Endodermal cell (in vitro differentiated cells): ENCODE data around the gene PRKCE. TPM values are rescaled to one million over a fixed set of nuclear protein-coding genes. Genes with fewer than 3 reads are reported as not detected.

ENCODE experiments used
- DNase-seq: peaks from one replicate; pipeline ENCODE4 v3.0.0-alpha.2; 2017
- H3K27ac ChIP-seq: 2 replicates; pipeline ENCODE4 v1.5.1; 2013; ENCODE audit warnings: mild to moderate bottlenecking, low read depth, low read length, moderate library complexity
- H3K27me3 ChIP-seq: 2 replicates; pipeline ENCODE4 v1.6.1; 2013; ENCODE audit warnings: mild to moderate bottlenecking, low read length, moderate library complexity; ENCODE audit not compliant: insufficient read depth, control insufficient read depth, poor library complexity, severe bottlenecking
- H3K36me3 ChIP-seq: 2 replicates; pipeline ENCODE4 v1.7.0; 2013; ENCODE audit warnings: mild to moderate bottlenecking, low read length, moderate library complexity; ENCODE audit not compliant: control insufficient read depth, insufficient read depth
- H3K4me1 ChIP-seq: one replicate; pipeline ENCODE4 v1.7.0; 2013; ENCODE audit warnings: low read length; ENCODE audit not compliant: control insufficient read depth, insufficient read depth
- H3K4me3 ChIP-seq: 2 replicates; pipeline ENCODE4 v1.5.1; 2013; ENCODE audit warnings: mild to moderate bottlenecking, low read length, moderate library complexity
- H3K9ac ChIP-seq: 2 replicates; pipeline ENCODE4 v1.6.1; 2013; ENCODE audit warnings: mild to moderate bottlenecking, low read length, moderate library complexity; ENCODE audit not compliant: poor library complexity, severe bottlenecking; ENCODE audit errors: extremely low read depth
- H3K9me3 ChIP-seq: 2 replicates; pipeline ENCODE4 v1.6.1; 2013; ENCODE audit warnings: mild to moderate bottlenecking, low read length, moderate library complexity; ENCODE audit not compliant: control insufficient read depth
- H3K27ac Mint-ChIP-seq: 2 replicates; pipeline ENCODE4 v1.8.0; 2020; ENCODE audit warnings: mixed read lengths
- H3K27me3 Mint-ChIP-seq: 2 replicates; pipeline ENCODE4 v1.8.0; 2021; ENCODE audit warnings: mild to moderate bottlenecking, mixed read lengths; ENCODE audit not compliant: insufficient read depth
- H3K36me3 Mint-ChIP-seq: 2 replicates; pipeline ENCODE4 v1.8.0; 2020; ENCODE audit warnings: low read depth, mixed read lengths
- H3K4me1 Mint-ChIP-seq: 2 replicates; pipeline ENCODE4 v1.8.0; 2020; ENCODE audit warnings: mixed read lengths
- H3K4me3 Mint-ChIP-seq: 2 replicates; pipeline ENCODE4 v1.8.0; 2020; ENCODE audit warnings: mild to moderate bottlenecking, moderate library complexity, mixed read lengths
- H3K9me3 Mint-ChIP-seq: 2 replicates; pipeline ENCODE4 v1.8.0; 2020; ENCODE audit warnings: mild to moderate bottlenecking, mixed read lengths
- CTCF ChIP-seq: fragments of 200-600 bp; sonication (generic); conservative IDR thresholded peaks from 2 replicates; pipeline ENCODE4 v1.5.0; 2021; ENCODE audit warnings: antibody characterized with exemption, mild to moderate bottlenecking
- WGBS, 2 experiments: methylation state at CpG; one replicate each; pipeline versions ENCODE4 v1.1.5 to v1.1.7; 2013; ENCODE audit warnings: missing lambda C conversion rate in 2 of 2, mixed read lengths in 1 of 2; ENCODE audit not compliant: insufficient coverage in 1 of 2, insufficient read length in 1 of 2; 5-methylcytosine and 5-hydroxymethylcytosine counted together
- total RNA-seq, 2 donors: library from RNA; stranded (reverse); fragmentation: NEBNext Ultra II Directional in 1 of 2; extraction: Animal tissue kit (Norgen Biotek cat#: 25700) in 1 of 2; gene quantifications; 2 replicates in 1 of 2; 3 replicates in 1 of 2; pipeline ENCODE4 v1.2.1, GENCODE V29; 2021

The PRKCE gene
- total RNA-seq, 2 donors from 2014 or later, result 1.4 to 1.7 TPM

GRCh38 chr2:45750484-45750883 lies 99.0 kb downstream of the PRKCE start:
- Mint-ChIP-seq H3K9me3 (peaks cover 9% of the 10 kb centered on the region), H3K27me3 (no peaks in the 10 kb centered on the region), H3K4me3 (no peak overlapping the region), H3K27ac (no peak overlapping the region), H3K4me1 (no peaks in the 10 kb centered on the region), H3K36me3 (no peaks in the 10 kb centered on the region)
- H3K27me3 ChIP-seq, result peaks cover 4% of the 10 kb centered on the region
- no peak overlapping the region for H3K27ac ChIP-seq
- no peak overlapping the region for H3K9ac ChIP-seq
- no peak for DNase-seq
- H3K4me3 ChIP-seq, result no peak overlapping the region
- no peak for TF ChIP-seq CTCF
- WGBS, 2 experiments, result 83 to 91% methylated on average over 1 of the region's 1 CpG
- H3K9me3 ChIP-seq, result peaks cover 11% of the 10 kb centered on the region
- H3K4me1 ChIP-seq, result no peaks in the 10 kb centered on the region
- no peaks in the 10 kb centered on the region for H3K36me3 ChIP-seq

GRCh38 chr2:45753381-45753780 lies 101.9 kb downstream of the PRKCE start:
- DNase-seq, result no peak
- Mint-ChIP-seq H3K36me3 (no peaks in the 10 kb centered on the region), H3K4me3 (no peak overlapping the region), H3K27me3 (no peaks in the 10 kb centered on the region), H3K9me3 (no peaks in the 10 kb centered on the region), H3K4me1 (no peaks in the 10 kb centered on the region), H3K27ac (no peak overlapping the region)
- Histone ChIP-seq H3K4me3 (no peak overlapping the region), H3K27ac (no peak overlapping the region), H3K27me3 (peaks cover 4% of the 10 kb centered on the region), H3K9me3 (no peaks in the 10 kb centered on the region), H3K36me3 (no peaks in the 10 kb centered on the region), H3K9ac (no peak overlapping the region), H3K4me1 (no peaks in the 10 kb centered on the region)
- TF ChIP-seq CTCF, result no peak
- WGBS, 2 experiments, result 90 to 99% methylated on average over 1 to 4 of the region's 4 CpGs

GRCh38 chr2:45754131-45755010 lies 102.9 kb downstream of the PRKCE start:
- H3K4me1 Mint-ChIP-seq, result peaks cover 5% of the 10 kb centered on the region
- no peak overlapping the region for H3K4me3 ChIP-seq
- TF ChIP-seq CTCF, result no peak

More at GRCh38 chr2:45754131-45755010, 102.9 kb downstream of the PRKCE start:
- no peak overlapping the region for H3K27ac Mint-ChIP-seq
- Histone ChIP-seq H3K9ac (no peak overlapping the region), H3K36me3 (no peaks in the 10 kb centered on the region), H3K27me3 (peaks cover 4% of the 10 kb centered on the region), H3K4me1 (peaks cover 2% of the 10 kb centered on the region), H3K9me3 (no peaks in the 10 kb centered on the region), H3K27ac (no peak overlapping the region)
- H3K27me3 Mint-ChIP-seq, result no peaks in the 10 kb centered on the region
- H3K9me3 Mint-ChIP-seq, result no peaks in the 10 kb centered on the region
- no peak for DNase-seq
- H3K36me3 Mint-ChIP-seq, result no peaks in the 10 kb centered on the region
- no peak overlapping the region for H3K4me3 Mint-ChIP-seq
- WGBS, 2 experiments, result 83 to 84% methylated on average over 8 to 10 of the region's 12 CpGs
